ENCODE data around the gene DZANK1. TPM values are rescaled to one million over a fixed set of nuclear protein-coding genes. Genes with fewer than 3 reads are reported as not detected.

The DZANK1 gene
- total and polyA plus RNA-seq, 2 of the 8 experiments (the other 6 are each of a cell fraction or from before 2014, with no cell fraction given): 8.0 to 9.9 TPM

- no peak overlapping the region for H2BK12ac ChIP-seq (ENCODE audit: low read depth, low read length)
- H2BK15ac ChIP-seq (ENCODE audit: low read length): no peak overlapping the region
- no peaks in the 10 kb centered on the region for H3K9me3 ChIP-seq (ENCODE audit: insufficient read depth in 2 of 2, low read depth in 1 of 2, low read length in 1 of 2)
- H3K79me2 ChIP-seq (ENCODE audit: control insufficient read depth in 1 of 2, insufficient read depth in 2 of 2, low read length in 2 of 2): no peaks in the 10 kb centered on the region
- H4K8ac ChIP-seq (ENCODE audit: extremely low read depth, insufficient read depth, low read length): no peak overlapping the region
- ChIA-PET CTCF (ENCODE audit: partially characterized antibody) (no interaction called here), POLR2A (ENCODE audit: partially characterized antibody) (interaction anchor here (1.4 kb wide), 1 partner anchor 46 kb away, joined by 3 read pairs; the partner anchor contains the start of genes DZANK1 and POLR3F)
- H3K56ac ChIP-seq (replicated peaks; ENCODE audit: insufficient read length, low read depth, low read length): no peak overlapping the region
- no peak overlapping the region for H3K14ac ChIP-seq (ENCODE audit: insufficient read length)
- H2BK120ac ChIP-seq (replicated peaks; ENCODE audit: low read depth, low read length): no peak overlapping the region
- no peak overlapping the region for H3K23ac ChIP-seq (ENCODE audit: insufficient read length)
- no peak for DNase-seq (ENCODE audit: low read depth in 1 of 2, low spot score in 2 of 2)
- H4K20me1 ChIP-seq (replicated peaks in 1 of 2; ENCODE audit: control insufficient read depth in 1 of 2, insufficient read depth in 2 of 2, low read length in 2 of 2): no peaks in the 10 kb centered on the region
- no peaks in the 10 kb centered on the region for H3K36me3 ChIP-seq (ENCODE audit: control insufficient read depth in 2 of 4, insufficient read depth in 4 of 4, low read length in 3 of 4)
- no peak overlapping the region for H3K4ac ChIP-seq (replicated peaks; ENCODE audit: insufficient read length, low read depth, low read length)
- H3K9ac ChIP-seq (replicated peaks in 1 of 4; ENCODE audit: extremely low read depth in 1 of 4, low read depth in 3 of 4, low read length in 3 of 4): no peak overlapping the region
- no peak overlapping the region for H3K27ac ChIP-seq (ENCODE audit: low read depth, low read length)
- no peak overlapping the region for H3K4me3 ChIP-seq (ENCODE audit: extremely low read depth in 1 of 4, insufficient read depth in 2 of 4, low read depth in 3 of 4, low read length in 4 of 4)
- H2BK20ac ChIP-seq (ENCODE audit: low read length): no peak overlapping the region
- H4K5ac ChIP-seq (ENCODE audit: insufficient read length, low read depth, low read length): no peak overlapping the region
- H3K79me1 ChIP-seq (ENCODE audit: low read depth, low read length): no peaks in the 10 kb centered on the region
- peak; percentile 7 for FAIRE-seq
- no peaks in the 10 kb centered on the region for H3K23me2 ChIP-seq (ENCODE audit: low read depth, low read length)
- peaks cover 0 to 6% (median 0%) of the 10 kb centered on the region in 4 experiments; a peak in 1 of 7 replicates for H3K4me1 ChIP-seq (replicated peaks in 1 of 4; ENCODE audit: control insufficient read depth in 3 of 4, insufficient read depth in 4 of 4, low read length in 3 of 4)
- H2AK5ac ChIP-seq (ENCODE audit: low read depth, low read length): no peak overlapping the region
- H2AFZ ChIP-seq (ENCODE audit: low read length): no peak overlapping the region
- no peak overlapping the region for H3K4me2 ChIP-seq (ENCODE audit: insufficient read depth in 1 of 2, low read depth in 2 of 2, low read length in 2 of 2)
- no peak overlapping the region for H3K18ac ChIP-seq (ENCODE audit: extremely low read depth, low read length)
- 0 out of 2 replicates have a peak, but pooled peaks have one; percentile 56 for TF ChIP-seq TCF12 (IDR thresholded peaks at IDR 0.05; ENCODE audit: low read depth, low read length)
- TF ChIP-seq NRF1 (IDR thresholded peaks at IDR 0.05; ENCODE audit: low read depth, low read length): no peak
- H3K27me3 ChIP-seq (replicated peaks in 1 of 4; ENCODE audit: control insufficient read depth in 3 of 4, extremely low read depth in 1 of 4, insufficient read depth in 3 of 4, low read length in 3 of 4): no peaks in the 10 kb centered on the region
- no peak overlapping the region for H4K91ac ChIP-seq (replicated peaks; ENCODE audit: insufficient read length, low read length)
- no peak overlapping the region for H2BK5ac ChIP-seq (ENCODE audit: low read depth, low read length)
These were observed 45.2 kb downstream of the DZANK1 start for GRCh38 chr20:18421608-18422007.
